HG02623 (cell line): ENCODE data around the gene SV2B.

Experiments
- ATAC-seq: cut with Tn5 transposase; IDR thresholded peaks from one replicate; pipeline ENCODE4 v1.9.1; 2021; ENCODE audit warnings: moderate library complexity; ENCODE audit not compliant: unreplicated experiment

Gene SV2B

DNA sequence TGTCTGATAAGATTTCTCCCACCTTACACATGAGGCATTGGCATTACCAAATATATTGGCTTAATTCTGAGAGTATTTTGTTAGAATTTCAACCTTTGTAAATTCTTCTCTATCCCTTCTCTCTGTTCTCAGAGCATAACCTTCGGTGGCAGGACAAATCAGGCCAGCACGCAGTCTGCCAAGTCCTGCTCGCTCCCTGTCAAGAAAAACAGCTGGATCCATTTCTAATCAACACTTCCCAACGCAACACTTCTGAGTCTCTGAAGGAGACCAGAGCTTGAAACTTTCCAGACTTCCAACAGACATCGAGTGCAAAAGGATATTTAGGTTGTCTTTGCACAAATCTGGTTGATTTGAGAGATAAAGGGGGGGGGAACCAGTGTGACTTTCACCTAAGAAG lies 125.7 kb downstream of the SV2B start:
- ATAC-seq: no peak

DNA sequence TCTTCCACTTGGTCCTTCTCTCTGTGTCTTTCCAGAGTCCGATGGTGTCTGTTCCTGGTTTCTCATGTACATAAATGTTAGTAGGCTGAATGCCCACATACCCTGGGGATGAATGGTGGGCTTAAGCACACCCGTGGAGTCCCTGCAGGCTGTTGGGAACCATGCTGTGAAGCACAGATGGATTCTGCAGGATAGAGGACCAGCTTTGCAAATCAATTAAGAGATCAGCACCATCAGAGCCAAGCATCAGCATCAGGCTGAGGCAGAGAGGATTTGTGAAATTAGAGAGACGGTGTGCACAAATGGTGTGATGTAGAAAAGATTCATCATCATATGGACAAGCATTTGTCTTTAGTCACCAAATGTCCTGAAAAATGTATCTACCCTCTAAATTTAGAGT lies 127.1 kb downstream of the SV2B start:
- no peak for ATAC-seq

DNA sequence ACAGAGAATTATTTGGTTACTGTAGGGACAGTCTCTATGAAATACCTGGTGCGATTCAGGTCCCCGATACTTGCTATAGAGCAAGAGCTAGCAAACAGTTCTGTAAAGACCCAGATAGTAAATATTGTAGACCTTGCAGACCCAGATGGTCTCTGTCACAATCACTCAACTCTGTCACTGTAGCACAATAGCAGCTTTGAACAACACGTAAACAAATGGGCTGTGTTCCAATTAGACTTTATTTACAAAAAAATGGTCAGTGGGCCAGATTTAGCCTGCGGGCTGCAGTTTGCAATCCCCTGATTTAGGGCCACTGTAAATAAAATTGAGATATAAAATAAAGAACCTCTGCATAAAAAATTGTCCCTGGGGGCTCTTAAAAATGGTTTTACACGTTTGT lies 127.7 kb downstream of the SV2B start:
- ATAC-seq: no peak

DNA sequence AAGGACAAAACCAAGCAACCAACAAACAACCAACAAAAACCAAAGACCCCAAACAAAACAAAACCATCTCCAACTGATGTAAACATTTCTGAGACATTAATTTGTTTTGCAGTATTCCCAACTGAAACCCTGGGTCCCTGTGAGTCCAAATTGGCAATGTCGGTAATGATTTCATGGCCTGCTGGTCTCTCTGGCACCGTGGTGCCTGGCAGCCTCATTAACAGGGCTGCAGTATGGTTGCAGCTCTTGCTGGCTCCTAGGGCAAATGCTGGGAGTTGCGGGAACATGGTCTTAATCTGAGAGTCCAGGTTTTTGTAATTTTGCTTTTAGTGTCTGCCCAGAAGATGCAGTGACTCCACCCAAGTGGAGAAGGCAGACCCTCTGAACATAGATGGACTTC lies 128.3 kb downstream of the SV2B start:
- ATAC-seq: no peak

DNA sequence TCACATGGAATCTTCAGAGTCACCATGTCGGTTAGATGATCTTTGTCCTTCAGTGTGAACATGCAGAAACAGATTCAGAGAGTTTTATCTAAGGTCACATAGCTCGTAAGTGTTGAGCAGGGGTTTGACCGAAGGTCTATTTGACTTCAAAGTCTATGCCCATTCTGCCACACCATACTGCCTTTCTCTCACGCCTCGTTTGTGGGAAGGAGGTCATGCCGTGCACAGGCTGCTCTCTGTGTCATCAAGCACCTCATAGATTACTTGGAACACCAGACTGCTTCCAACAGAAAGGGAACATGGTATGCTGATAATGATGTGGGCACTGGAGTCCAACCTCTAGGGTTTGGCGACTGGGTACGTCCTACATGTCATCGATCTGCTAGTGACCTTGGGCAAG lies 128.8 kb downstream of the SV2B start:
- no peak for ATAC-seq

DNA sequence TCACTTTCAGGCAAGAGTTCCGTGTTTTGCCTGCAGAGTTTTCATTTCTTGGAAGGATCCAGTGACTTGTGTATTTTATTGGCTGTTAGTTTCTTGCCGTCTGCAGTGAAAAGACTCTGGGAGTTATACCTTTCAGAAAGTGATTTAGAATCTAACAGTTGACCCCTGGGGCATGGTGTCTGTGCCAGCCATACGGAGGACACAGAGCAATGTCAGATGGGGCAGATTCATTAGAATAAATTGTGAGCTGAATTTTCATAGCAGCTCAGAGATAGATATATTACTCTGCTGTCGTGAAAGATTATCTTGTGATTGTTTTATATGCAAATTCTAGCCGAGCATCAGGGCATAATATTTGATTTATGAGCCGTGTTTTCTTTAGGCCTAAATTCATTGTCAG lies 131.6 kb downstream of the SV2B start:
- ATAC-seq: no peak

DNA sequence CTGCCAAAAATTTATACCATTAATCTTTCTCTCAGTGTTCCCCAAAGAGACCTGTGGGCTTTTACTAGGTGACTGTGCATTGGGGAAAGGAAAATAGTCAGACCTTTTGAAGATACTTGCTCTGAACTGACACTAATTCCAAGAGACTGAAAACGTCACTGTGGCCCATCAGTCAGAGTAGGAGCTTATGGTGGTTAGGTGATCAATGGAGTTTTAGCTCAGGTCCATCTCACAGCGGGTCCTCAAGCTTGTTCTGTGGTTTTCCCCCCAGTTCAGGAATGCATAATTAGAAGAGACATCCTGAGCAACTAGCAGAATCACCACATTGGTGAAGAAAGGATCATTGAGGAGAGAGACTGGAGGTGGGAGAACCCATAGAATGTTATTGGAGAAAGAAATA lies 134.7 kb downstream of the SV2B start:
- no peak for ATAC-seq

DNA sequence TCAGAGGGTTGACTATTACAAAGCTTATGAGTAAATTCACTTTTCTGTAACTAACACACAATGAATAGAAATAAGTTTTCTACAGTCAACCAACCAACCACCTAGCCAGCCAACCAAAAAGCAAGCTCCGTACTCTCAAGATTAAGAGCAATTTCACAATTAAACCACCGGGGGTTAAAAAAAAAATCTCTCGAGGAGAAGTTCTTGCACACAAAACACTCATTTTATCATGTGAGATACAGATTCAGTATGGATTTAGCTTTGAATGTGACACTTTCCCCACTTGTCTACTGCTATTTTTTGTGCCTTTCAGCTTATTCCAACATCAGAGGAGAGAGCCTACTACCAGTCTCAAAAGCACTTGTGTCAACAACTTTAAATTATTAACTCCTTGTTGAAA lies 135.3 kb downstream of the SV2B start:
- no peak for ATAC-seq

DNA sequence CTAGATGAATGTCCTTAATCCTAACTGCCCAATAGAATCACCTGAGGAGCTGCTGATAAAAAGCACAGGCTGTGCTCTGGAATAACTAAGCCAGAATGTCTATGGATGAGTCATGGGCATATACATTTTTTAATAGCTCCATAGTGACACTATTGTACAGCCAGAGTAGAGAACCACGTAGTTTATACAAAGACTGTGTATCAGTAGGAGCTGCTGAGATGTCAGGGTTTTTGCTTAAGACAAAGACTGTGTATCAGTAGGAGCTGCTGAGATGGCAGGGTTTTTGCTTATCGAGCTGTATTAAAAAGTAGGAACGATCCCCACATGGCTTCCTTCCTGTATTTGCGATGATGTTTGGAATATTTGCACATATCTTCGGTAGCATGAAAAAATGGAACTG lies 137.4 kb downstream of the SV2B start:
- ATAC-seq: no peak

DNA sequence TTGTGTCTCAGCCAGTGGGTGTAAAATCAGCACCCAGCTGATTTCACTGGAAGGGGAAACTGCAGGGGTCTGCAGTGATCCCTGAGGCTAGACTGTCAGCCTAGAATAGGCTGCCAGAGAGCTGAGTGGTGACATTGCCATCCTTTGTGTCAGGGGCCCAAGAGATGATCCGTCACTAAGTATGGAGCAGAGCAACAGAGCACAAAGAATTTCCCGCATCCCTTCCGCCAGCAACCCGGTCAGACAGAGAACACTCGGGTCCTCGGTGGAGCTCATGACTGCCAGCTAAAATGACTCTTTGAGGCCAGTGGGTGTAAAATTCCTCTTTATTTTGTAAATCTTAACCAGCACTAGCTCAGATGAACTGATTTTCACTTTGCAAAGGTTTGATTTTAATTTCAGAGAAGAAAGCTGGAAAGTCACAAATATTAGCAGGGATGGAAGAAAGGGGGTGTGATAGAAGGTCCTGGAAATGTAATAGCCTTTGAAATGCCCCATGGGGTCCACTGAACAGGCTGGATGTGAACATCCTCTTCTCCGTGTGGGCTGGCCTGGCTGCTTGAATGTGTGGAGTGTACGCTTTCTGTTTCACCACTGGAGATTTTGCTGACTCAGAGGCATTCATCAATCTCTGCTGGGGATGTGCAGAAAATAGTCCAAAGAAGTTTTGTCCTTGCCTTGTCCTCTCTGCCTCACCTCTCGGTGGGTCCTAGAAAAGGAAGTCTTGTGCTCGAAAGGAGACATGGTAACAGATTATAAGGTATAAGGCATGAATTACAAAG lies 138.8 kb downstream of the SV2B start:
- no peak for ATAC-seq

DNA sequence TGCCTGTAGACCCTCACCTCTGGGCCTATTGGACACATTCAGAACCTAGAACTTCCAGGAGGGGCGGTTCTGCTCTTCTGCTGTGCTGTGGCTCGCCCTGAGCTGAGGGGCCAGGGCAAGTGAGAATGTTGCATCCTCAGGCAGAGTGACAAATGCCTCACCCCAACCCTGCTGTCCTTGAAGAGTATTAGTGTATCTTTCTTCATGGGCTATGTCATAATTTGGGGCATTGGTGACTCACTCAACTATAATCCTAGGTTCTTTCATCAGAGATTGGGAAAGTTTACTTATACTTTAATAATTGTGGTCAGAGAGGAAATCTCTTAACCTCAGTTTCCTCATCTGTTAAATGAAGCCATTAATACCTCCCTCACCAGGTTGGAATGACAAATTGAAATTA lies 143.8 kb downstream of the SV2B start:
- no peak for ATAC-seq

DNA sequence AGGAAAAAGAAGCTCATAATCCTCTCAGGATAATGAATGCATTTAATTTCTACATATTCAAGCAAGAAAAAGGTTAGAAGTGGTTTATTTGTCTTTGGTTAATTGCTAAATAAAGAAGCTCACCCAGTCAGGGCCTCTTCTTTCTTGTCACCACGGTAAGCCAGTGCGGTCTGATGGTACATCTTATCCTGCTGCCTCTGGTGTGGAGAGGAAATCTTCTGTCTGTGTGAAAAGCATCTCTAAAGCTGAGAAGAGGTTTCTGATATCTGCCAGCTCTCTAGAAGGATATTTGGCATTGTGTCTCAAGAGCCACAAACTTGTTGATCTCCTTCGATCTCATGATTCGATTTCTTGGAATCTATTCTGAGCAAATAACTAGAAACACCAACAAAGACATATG lies 144.9 kb downstream of the SV2B start:
- no peak for ATAC-seq

DNA sequence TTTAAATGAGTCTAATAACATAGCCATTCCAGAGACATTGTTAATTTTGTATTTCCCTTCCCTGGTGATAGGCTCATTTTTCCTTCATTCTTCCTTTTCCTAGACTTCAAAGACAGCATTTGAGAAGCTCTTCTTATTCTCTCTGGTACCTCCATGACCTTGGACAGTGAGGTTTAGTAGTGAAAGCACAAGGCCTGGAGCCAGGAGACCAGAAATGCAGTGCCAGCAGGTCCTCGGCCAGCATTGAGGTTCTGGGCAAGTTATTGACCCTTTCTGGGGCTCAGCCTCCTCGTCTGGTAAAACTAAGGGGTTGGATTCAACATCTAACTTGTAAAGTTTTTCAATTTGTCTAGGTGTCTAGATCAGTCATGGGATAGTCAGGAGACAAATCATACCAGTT lies 146.9 kb downstream of the SV2B start:
- no peak for ATAC-seq

DNA sequence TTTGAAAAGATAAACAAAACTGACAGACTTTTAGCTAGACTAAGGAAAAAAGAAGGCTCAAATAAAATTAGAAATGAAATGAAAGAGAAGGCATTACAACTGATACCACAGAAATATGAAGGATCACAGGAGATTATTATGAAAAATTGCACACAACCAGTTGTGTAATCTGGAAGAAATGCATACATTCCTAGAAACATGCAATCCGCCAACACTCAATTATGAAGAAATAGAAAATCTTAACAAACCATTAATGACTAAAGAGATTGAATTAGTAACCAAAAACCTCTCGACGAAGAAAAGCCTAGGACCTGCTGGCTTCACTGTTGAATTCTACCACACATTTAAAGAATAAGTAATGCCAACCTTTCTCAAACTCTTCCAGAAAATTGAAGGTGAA lies 149.5 kb downstream of the SV2B start:
- no peak for ATAC-seq

DNA sequence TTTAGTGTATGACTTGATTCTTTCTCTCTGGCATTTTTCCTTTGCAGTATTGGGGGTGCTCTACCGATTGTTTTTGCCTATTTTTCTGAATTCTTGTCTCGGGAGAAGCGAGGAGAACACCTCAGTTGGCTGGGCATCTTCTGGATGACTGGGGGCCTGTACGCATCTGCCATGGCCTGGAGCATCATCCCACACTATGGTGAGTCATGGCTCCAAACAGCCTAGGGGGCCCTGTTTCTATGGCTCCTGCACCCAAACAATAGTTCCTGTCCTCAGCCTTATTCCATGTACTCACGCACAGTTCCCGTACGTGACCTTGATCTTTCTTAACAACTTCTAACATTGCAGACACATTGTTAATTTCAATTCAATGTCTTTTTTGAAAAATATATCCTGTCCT lies 152.3 kb downstream of the SV2B start:
- ATAC-seq: no peak

DNA sequence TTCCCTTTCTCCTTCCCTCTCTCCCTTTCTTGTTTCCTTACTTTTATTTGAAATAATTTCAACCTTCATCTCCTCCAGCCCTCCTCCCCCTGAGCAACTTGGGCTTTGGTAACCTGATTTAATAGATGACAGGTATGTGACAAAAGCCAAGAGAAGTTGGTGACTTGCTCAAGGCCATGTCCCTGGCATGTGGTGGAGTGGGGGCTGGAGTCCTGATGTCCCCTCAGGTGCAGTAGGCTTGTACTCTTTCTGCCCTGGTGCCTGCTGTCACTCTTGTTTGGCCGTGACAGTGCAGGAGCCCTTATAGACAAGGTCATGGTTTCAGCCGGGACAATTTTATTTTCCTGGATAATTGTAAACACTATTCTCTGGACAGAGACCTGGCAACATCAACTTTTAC lies 152.7 kb downstream of the SV2B start:
- no peak for ATAC-seq

DNA sequence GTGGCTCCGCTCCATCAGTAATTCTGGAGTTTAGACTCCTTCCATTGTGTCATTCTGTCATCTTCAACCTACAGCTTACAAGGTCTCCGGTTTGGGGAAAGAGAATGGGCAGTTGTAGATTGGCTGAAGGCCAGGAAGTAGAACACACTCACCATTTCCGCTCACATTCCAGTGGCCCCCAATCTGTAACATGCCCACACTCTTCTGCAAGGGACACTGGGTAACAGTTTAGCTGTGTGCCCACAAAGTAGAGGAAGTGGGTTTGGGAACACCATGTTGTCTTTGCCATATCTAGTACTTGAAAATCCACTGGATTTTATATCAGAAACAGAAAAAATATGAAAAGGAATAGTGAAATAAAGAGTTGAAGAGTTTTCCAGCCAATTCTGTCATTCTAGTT lies 153.5 kb downstream of the SV2B start:
- ATAC-seq: no peak

DNA sequence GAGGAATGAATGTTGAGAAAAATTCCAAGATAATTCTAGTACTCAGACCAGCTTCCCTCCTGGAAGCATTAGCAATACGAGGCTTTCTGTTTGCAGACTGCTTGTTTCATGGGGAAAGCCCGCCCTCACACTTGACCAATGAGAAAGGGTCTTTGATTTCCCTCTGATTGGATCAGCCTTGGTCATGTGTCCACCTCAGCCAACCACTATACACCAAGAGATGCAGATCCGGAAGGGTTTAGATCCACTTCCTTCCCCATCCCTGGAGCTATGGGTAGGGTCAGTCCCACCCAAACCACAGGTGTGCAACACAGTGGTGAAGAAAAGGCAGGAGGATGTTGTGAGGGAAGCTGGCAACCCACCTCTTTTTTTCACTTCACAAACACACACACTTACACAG lies 154.7 kb downstream of the SV2B start:
- no peak for ATAC-seq

DNA sequence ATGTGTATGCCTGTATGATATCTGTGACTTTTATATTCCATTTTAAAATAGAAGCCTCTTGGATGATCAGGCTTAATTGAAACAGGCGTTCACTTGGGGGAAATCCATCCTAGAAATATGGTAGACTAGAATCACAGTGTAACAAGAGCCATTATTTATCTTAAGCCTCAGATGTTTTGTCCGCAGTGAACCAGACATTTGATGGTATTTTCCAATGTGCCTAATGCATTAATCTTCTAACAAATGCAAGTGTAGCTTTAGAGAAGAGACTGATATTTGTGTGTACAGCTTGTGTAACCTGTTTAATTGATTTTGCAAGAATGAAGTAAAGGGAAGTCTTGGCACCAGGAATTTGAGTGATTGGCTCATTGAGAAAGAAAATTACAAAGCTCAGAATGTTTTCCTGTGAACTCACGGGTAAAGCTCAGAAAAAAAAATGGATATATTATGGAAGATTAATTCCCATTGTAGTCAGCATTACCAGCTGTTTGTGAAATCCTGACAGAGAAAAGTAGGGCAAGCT lies 155.7 kb downstream of the SV2B start:
- ATAC-seq: no peak

DNA sequence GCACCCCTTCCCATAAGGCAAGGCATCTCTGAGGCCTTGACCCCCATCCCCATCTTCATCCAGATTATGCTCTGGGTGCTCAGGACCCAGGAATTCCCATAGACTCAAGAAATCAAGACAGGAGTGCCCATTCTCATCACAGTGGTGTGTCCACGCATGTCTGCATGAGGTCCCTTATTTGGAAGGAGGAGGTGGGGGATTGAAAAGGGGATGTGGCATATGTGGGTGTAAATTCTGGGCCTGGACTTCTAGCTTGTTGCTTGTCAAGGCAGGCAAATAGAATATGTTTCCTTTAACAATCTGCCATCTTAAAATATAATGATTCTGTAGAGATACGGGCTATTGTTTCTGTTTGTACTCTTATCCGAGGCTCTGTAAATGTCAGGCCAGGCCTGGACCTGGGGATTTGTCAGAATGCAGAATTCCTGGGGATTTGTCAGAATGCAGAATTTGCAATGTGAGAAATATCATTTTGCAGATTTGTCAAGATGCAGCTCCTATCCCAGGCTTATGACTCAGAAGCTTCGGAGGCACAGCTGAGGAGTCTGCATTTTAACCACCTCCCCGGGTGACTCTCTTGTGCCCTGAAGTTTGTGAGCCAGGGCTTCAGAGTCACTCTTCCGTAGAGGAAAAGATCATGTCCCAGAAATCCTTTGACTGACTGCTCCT lies 157.8 kb downstream of the SV2B start:
- no peak for ATAC-seq

DNA sequence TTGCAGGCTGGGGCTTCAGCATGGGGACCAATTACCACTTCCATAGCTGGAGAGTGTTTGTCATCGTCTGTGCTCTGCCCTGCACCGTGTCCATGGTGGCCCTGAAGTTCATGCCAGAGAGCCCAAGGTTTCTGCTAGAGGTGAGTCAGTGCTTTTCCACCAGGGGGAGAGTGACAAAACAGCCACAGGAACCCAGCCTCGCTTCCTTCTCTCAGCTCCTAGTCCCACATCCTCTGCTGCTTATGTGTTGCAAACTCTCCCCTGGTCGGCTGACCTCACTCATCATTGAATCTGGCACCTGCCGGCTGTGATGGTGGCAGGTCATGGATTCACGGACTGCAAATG lies 158.3 kb downstream of the SV2B start:
- no peak for ATAC-seq

DNA sequence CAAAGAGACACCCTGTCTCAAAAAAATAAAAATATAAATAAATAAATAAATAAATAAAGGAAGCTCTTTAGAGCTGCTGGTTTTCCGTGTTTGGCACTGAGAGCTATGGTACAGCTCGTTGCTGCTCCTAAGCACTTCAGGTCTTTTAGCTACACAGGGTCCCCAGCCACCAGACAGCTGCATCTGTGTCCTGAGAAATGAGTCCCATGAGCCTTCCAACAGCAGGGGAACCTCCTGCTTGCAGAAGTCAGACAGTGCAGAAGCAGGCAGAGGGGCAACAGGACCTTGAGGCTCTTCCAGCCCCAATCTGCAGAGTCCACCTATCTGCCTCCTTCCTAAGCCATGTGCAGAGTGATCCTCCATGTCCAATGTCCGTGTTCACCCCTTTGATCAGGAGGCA lies 159.0 kb downstream of the SV2B start:
- ATAC-seq: no peak

DNA sequence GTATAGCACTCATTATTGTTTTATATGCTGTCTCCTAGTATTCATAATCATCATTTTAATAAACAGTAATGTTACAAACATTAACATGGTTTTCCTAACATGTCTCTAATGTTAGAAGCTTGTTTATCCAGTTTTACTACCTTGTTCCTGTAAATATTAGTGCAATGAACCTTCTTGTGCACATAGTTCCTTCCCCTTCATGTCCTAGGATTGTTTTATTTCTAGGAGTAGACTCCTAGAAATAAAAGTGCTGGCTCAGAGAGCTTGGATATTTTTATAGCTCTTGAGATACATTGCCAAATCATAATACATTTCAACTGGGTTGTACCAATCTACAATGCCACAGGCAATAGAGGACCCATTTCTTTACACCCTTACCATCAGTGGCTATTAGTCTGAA lies 161.3 kb downstream of the SV2B start:
- no peak for ATAC-seq
